ENCODE measurements around the gene LGALS3BP. TPM values are rescaled to one million over a fixed set of nuclear protein-coding genes. Genes with fewer than 3 reads are reported as not detected.
"Not testable (repeated sequence)": the region's sequence is repeated elsewhere in the genome, so short reads cannot be mapped to it uniquely, and the experiment has no call there.

LGALS3BP gene
- total and polyA plus RNA-seq, 2 experiments from 2014 or later = 185 to 213 TPM

- H3K27me3 ChIP-seq = no peaks in the 10 kb centered on the region
- no peak for DNase-seq (ENCODE audit: low read depth in 1 of 2, low spot score in 1 of 2)
- no peaks in the 10 kb centered on the region for H3K4me1 ChIP-seq (ENCODE audit: low read depth)
- no peak overlapping the region for H3K4me3 ChIP-seq
- H3K36me3 ChIP-seq = no peaks in the 10 kb centered on the region
- no peak for TF ChIP-seq CTCF (IDR thresholded peaks at IDR 0.05; ENCODE audit: low read depth, low read length)
- no peaks in the 10 kb centered on the region for H3K9me3 ChIP-seq (ENCODE audit: low read depth)
- no peak overlapping the region for H3K27ac ChIP-seq
Observed at GRCh38 chr17:78965491-78965924, 14.2 kb downstream of the LGALS3BP start.

GRCh38 chr17:78963378-78963777, 16.3 kb downstream of the LGALS3BP start:
- H3K9me3 ChIP-seq (ENCODE audit: low read depth) = no peaks in the 10 kb centered on the region
- H3K27me3 ChIP-seq = no peaks in the 10 kb centered on the region
- H3K36me3 ChIP-seq = no peaks in the 10 kb centered on the region
- H3K4me3 ChIP-seq = no peak overlapping the region
- H3K27ac ChIP-seq = no peak overlapping the region
- no peak for TF ChIP-seq CTCF (IDR thresholded peaks at IDR 0.05; ENCODE audit: low read depth, low read length)
- no peak for DNase-seq (ENCODE audit: low read depth in 1 of 2, low spot score in 1 of 2)
- no peaks in the 10 kb centered on the region for H3K4me1 ChIP-seq (ENCODE audit: low read depth)

GRCh38 chr17:78962984-78963348, 16.8 kb downstream of the LGALS3BP start:
- not testable (repeated sequence) for H3K4me3 ChIP-seq; H3K9me3 ChIP-seq (ENCODE audit: low read depth); H3K4me1 ChIP-seq (ENCODE audit: low read depth); H3K27me3 ChIP-seq; DNase-seq (ENCODE audit: low read depth in 1 of 2, low spot score in 1 of 2); H3K36me3 ChIP-seq; H3K27ac ChIP-seq

- Histone ChIP-seq H3K4me1 (ENCODE audit: low read depth) (no peaks in the 10 kb centered on the region), H3K27ac (no peak overlapping the region), H3K9me3 (ENCODE audit: low read depth) (no peaks in the 10 kb centered on the region), H3K27me3 (no peaks in the 10 kb centered on the region), H3K4me3 (no peak overlapping the region), H3K36me3 (no peaks in the 10 kb centered on the region)
- TF ChIP-seq CTCF (IDR thresholded peaks at IDR 0.05; ENCODE audit: low read depth, low read length) = no peak
- no peak for DNase-seq (ENCODE audit: low read depth in 1 of 2, low spot score in 1 of 2)
Observed at GRCh38 chr17:78962345-78962983, 17.3 kb downstream of the LGALS3BP start.

GRCh38 chr17:78961571-78961970, 18.2 kb downstream of the LGALS3BP start:
- Histone ChIP-seq H3K27ac (no peak overlapping the region), H3K9me3 (ENCODE audit: low read depth) (no peaks in the 10 kb centered on the region), H3K27me3 (no peaks in the 10 kb centered on the region), H3K4me3 (no peak overlapping the region), H3K36me3 (no peaks in the 10 kb centered on the region), H3K4me1 (ENCODE audit: low read depth) (no peaks in the 10 kb centered on the region)
- no peak for TF ChIP-seq CTCF (IDR thresholded peaks at IDR 0.05; ENCODE audit: low read depth, low read length)
- DNase-seq (ENCODE audit: low read depth in 1 of 2, low spot score in 1 of 2) = no peak

GRCh38 chr17:78960928-78961327, 18.8 kb downstream of the LGALS3BP start:
- H3K36me3 ChIP-seq = no peaks in the 10 kb centered on the region
- TF ChIP-seq CTCF (IDR thresholded peaks at IDR 0.05; ENCODE audit: low read depth, low read length) = no peak
- no peaks in the 10 kb centered on the region for H3K9me3 ChIP-seq (ENCODE audit: low read depth)
- no peaks in the 10 kb centered on the region for H3K27me3 ChIP-seq
- peak in 1 of 2 donors; percentile 47 for DNase-seq (ENCODE audit: low read depth in 1 of 2, low spot score in 1 of 2)
- H3K4me1 ChIP-seq (ENCODE audit: low read depth) = no peaks in the 10 kb centered on the region
- H3K4me3 ChIP-seq = no peak overlapping the region
- H3K27ac ChIP-seq = no peak overlapping the region

Measured in cardiac muscle cell (in vitro differentiated cells and primary cell).